Stimulated activated CD8-positive, alpha-beta memory T cell treated with anti-CD3 and anti-CD28 coated beads, Interleukin-7, amount 100 ng/mL, for 24 hours (primary cell): Measurements from ENCODE around the gene CCKAR.

Source experiments
- DNase-seq: peaks from one replicate; pipeline ENCODE4 v3.0.0-alpha.2; 2020; ENCODE audit warnings: low read depth

The CCKAR gene

GRCh38 chr4:26459054-26459755, 31.1 kb downstream of the CCKAR start:
- DNase-seq = no peak

DNA sequence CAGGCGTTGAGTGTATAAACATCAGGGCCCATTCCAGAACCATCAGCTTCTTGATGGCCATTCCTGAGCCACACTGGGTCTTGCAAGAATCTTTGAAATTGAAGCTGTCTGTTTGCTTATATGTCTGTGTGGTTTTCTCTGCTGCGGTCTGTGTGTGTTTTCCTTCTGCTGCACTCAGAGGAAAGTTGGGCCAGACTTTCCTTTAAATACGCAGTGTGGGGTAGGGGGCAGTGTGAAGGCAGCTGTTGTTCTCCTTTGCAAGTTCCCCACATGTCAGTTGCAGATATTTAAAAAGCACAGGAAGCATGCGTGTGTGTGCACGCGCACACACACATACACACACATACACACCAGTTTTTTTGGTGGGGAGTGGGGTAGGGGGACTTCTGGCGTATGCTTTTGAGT, 32.1 kb downstream of the CCKAR start:
- no peak for DNase-seq

DNA sequence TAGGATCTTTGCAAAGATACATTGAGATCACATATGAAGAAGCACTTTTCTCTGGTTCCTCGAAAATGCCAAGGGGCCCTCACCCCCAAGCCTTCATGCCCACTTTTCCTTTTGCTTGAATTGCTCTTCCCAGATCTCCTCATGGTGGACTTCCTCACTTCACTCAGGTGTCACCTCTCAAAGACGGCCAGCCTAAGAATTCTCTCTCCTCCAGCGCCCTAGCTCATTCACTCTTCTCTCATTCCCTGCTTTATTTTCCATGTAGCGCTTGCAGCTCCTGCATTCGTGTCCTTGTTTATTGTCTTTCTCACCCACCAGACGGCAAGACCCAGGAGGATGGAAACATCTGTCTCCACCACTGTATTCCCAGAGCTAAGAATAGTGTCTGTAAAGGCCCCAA, 32.9 kb downstream of the CCKAR start:
- DNase-seq = no peak

DNA sequence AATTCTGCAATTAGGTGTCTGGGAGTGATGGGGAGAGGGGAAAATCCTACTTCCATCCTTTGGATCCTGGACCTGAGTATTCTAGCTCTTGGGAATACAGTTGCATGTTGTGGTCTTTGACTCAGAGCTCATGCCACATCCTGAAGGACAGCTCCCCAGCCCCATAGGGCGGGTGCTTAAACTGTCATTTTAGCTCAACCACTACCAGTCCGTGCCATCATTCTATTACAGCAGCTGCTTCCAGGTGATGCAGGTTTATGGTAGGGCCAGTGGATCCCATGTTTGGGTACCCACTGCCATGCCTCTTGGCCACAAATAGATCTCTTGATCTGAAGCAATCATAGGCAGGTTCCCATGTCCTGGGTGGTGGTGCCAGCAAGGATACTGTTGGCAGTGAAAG, 34.7 kb downstream of the CCKAR start:
- no peak for DNase-seq

- DNase-seq = no peak
These were observed 35.3 kb downstream of the CCKAR start for GRCh38 chr4:26454961-26455360.

- no peak for DNase-seq
These were observed 37.4 kb downstream of the CCKAR start for GRCh38 chr4:26452565-26453531.

GRCh38 chr4:26451597-26451996, 38.7 kb downstream of the CCKAR start:
- DNase-seq = no peak

DNA sequence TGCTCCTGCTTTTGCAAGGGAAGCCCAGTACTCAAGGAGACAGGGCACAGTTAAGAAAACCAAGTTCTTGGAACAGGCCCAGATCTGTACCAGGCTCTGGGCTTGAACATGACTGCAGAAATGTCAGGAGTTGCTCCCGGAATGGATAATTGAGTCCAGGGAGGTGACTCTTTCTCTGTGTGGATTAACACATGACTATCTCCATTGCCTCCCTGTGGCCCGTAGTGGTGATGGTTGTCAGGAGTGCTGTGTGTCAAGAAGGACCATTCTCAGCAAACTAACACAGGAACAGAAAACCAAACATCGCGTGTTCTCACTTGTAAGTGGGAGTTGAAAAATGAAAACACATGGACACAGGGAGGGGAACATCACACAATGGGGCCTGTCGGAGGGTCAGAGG, 39.9 kb downstream of the CCKAR start:
- DNase-seq = no peak

DNA sequence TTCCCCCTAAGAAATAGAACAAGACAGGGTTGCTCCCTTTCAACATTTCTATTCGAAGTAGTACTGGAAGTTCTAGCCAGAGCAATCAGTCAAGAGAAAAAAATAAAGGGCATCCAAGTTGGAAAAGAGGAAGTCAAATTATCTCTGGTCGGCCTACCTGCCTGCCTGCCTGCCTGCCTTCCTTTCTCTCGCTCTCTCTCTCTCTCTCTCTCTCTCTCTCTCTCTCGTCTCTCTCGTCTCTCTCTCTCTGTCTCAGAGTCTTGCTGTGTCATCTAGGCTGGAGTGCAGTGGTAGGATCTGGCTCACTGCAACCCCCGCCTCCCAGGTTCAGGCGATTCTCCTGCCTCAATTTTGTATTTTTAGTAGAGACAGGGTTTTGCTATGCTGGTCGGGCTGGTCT, 42.9 kb downstream of the CCKAR start:
- no peak for DNase-seq

GRCh38 chr4:26441771-26442170, 48.5 kb downstream of the CCKAR start:
- DNase-seq = no peak

DNA sequence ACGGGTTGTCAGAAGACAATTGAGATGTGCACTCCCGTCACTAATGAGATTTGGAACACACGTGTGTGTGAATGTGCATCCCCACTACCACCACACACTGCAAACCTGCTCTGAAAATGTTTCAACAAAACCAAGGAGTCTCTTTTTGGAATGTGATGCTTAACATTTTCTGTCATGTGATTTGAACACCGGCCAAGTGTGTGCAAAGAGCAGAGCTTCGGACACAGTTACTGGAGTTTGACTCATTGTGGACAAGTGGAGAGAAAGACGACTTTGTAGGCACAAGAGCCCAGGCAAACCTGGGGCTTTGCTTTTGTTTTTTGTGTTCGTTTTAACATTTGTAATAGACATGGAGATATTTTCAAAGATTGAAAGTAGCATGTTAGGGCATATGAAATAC, 49.2 kb downstream of the CCKAR start:
- DNase-seq = no peak

GRCh38 chr4:26434030-26434639, 56.1 kb downstream of the CCKAR start:
- DNase-seq = no peak

- no peak for DNase-seq
These were observed 56.7 kb downstream of the CCKAR start for GRCh38 chr4:26433556-26433955.

GRCh38 chr4:26432419-26432818, 57.9 kb downstream of the CCKAR start:
- no peak for DNase-seq

GRCh38 chr4:26431461-26432180, 58.7 kb downstream of the CCKAR start:
- no peak for DNase-seq
